ENCODE data around the gene GADD45G.

GADD45G gene, protein sequence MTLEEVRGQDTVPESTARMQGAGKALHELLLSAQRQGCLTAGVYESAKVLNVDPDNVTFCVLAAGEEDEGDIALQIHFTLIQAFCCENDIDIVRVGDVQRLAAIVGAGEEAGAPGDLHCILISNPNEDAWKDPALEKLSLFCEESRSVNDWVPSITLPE

GRCh38 chr9:89604729-89605464 lies at the start of gene GADD45G:
TSS of gene GADD45G (plus strand) at chr9:89605012. CDS start at chr9:89605122, 110 bp downstream.
- ChIA-PET POLR2A (interaction anchor here (0.5 to 1.1 kb wide), 4 partner anchors 97 to 499 kb away, joined by 3 to 5 read pairs (median 4); no protein-coding TSS in a partner anchor), CTCF (interaction anchor here (1.1 to 19.3 kb wide), 10 partner anchors 10 to 516 kb away, joined by 3 to 298 read pairs (median 6); no protein-coding TSS in a partner anchor)
- DNase-seq (ENCODE audit: extremely low spot score) = peak; percentile 80
- TF ChIP-seq, protein P1, sequence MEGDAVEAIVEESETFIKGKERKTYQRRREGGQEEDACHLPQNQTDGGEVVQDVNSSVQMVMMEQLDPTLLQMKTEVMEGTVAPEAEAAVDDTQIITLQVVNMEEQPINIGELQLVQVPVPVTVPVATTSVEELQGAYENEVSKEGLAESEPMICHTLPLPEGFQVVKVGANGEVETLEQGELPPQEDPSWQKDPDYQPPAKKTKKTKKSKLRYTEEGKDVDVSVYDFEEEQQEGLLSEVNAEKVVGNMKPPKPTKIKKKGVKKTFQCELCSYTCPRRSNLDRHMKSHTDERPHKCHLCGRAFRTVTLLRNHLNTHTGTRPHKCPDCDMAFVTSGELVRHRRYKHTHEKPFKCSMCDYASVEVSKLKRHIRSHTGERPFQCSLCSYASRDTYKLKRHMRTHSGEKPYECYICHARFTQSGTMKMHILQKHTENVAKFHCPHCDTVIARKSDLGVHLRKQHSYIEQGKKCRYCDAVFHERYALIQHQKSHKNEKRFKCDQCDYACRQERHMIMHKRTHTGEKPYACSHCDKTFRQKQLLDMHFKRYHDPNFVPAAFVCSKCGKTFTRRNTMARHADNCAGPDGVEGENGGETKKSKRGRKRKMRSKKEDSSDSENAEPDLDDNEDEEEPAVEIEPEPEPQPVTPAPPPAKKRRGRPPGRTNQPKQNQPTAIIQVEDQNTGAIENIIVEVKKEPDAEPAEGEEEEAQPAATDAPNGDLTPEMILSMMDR (IDR thresholded peaks at IDR 0.05; ENCODE audit: control extremely low read depth, extremely low read depth, low read depth, missing control alignments) = no peak

GRCh38 chr9:89555036-89555415 lies 49.8 kb upstream of the GADD45G start:
- POLR2A ChIA-PET = no interaction called here
- TF ChIP-seq, protein P1 (IDR thresholded peaks at IDR 0.05; ENCODE audit: control extremely low read depth, extremely low read depth, low read depth, missing control alignments) = no peak
- no peak for DNase-seq (ENCODE audit: extremely low spot score)
- CTCF ChIA-PET = interaction anchor here (1.3 to 2.4 kb wide), 6 partner anchors 20 to 180 kb away, joined by 3 to 14 read pairs (median 4); no protein-coding TSS in a partner anchor

DNA sequence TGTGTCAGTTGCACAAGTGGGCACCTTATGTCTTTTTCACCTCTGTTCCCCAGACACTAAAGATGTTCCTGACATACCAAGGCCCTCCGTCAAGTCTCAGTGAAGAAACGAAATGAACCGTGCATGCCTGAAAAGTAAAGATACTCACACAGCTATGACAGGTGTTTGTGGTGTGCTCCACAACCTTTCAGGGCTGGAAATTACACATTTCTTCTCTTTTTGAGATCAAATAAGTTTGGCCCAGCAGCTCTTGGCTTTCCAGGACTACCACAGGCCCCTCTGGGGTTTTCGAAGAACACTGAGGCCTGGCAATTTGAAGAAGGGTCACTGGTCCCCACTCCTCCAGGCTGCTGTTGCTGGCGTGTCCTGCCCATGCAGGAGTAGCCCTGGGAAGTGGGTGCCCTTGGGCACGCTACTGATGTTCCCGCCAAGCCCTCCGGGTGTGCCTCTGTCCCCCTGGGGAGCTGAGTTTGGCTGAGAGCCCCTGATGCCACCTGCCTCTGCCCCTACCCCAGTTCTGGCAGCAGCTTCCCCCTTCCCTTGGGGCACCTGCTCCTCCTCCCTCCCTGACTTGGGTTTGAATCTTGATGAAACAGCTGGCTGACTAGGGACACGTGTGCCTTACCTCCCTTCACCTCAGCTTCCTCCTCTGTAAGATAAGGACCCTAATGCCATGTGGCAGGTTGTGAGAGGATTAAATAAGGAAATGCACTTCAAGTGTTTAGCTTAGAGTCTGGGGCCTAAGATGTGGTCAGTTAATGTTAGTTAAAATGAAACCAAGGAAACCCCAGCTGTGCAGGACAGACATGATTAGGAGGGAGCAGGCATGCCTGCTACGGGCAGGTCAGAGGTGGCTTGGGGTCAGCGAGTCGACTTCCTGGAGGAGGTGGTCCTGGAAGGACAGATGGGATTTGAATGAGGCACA lies 49.1 kb upstream of the GADD45G start:
- peak; percentile 65 for DNase-seq (ENCODE audit: extremely low spot score)
- CTCF ChIA-PET = interaction anchor here (0.9 to 2.4 kb wide), 10 partner anchors 9 to 449 kb away, joined by 3 to 14 read pairs (median 4); no protein-coding TSS in a partner anchor
- TF ChIP-seq, protein P1 (IDR thresholded peaks at IDR 0.05; ENCODE audit: control extremely low read depth, extremely low read depth, low read depth, missing control alignments) = no peak
- POLR2A ChIA-PET = no interaction called here

GRCh38 chr9:89558196-89558899 lies 46.5 kb upstream of the GADD45G start:
- TF ChIP-seq, protein P1 (IDR thresholded peaks at IDR 0.05; ENCODE audit: control extremely low read depth, extremely low read depth, low read depth, missing control alignments) = no peak
- no peak for DNase-seq (ENCODE audit: extremely low spot score)
- ChIA-PET POLR2A (no interaction called here), CTCF (interaction anchor here (1.0 to 5.3 kb wide), 6 partner anchors 9 to 29 kb away, joined by 3 to 45 read pairs (median 6); no protein-coding TSS in a partner anchor)

DNA sequence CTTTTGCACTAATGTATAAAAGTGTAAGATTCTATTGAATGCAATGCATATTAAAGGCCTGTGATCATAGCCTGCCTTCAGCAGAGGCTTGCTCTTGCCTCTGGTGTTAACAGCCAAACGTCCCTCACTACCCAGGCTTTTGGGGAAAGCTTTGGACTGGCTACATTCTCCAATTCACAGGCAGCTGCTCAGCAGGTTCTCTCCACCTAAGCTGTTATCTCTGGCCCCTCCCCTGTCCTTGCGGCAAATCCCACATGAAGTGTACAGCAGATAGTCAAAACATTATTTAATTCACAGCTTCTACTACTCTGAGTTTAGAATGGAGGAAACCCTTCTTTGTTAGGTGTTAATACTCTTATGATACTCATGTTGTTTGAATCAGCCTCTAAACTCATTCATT lies 45.9 kb upstream of the GADD45G start:
- DNase-seq (ENCODE audit: extremely low spot score) = no peak
- POLR2A ChIA-PET = no interaction called here
- TF ChIP-seq, protein P1 (IDR thresholded peaks at IDR 0.05; ENCODE audit: control extremely low read depth, extremely low read depth, low read depth, missing control alignments) = no peak
- CTCF ChIA-PET = interaction anchor here (0.9 to 5.3 kb wide), 6 partner anchors 9 to 130 kb away, joined by 3 to 45 read pairs (median 5); no protein-coding TSS in a partner anchor
